ENCODE data around the gene ZFHX2.
"Not testable (repeated sequence)": the region's sequence is repeated elsewhere in the genome, so short reads cannot be mapped to it uniquely, and the experiment has no call there.

ZFHX2 gene

GRCh38 chr14:23544511-23545447 lies 6.8 kb downstream of the ZFHX2 start:
- no peak for DNase-seq (ENCODE audit: extremely low read depth in 1 of 2, low read depth in 1 of 2)

GRCh38 chr14:23543403-23543802 lies 8.2 kb downstream of the ZFHX2 start:
- DNase-seq (ENCODE audit: extremely low read depth in 1 of 2, low read depth in 1 of 2): no peak

GRCh38 chr14:23542261-23542660 lies 9.3 kb downstream of the ZFHX2 start:
- DNase-seq (ENCODE audit: extremely low read depth in 1 of 2, low read depth in 1 of 2): no peak

GRCh38 chr14:23540141-23540469 lies 11.5 kb downstream of the ZFHX2 start:
- DNase-seq (ENCODE audit: extremely low read depth in 1 of 2, low read depth in 1 of 2): no peak

- DNase-seq (ENCODE audit: extremely low read depth in 1 of 2, low read depth in 1 of 2): no peak
Measured at GRCh38 chr14:23539248-23540140, 12.1 kb downstream of the ZFHX2 start.

- no peak for DNase-seq (ENCODE audit: extremely low read depth in 1 of 2, low read depth in 1 of 2)
Measured at GRCh38 chr14:23538785-23539184, 12.8 kb downstream of the ZFHX2 start.

- DNase-seq (ENCODE audit: extremely low read depth in 1 of 2, low read depth in 1 of 2): no peak
Measured at GRCh38 chr14:23538050-23538718, 13.4 kb downstream of the ZFHX2 start.

- DNase-seq (ENCODE audit: extremely low read depth in 1 of 2, low read depth in 1 of 2): no peak
Measured at GRCh38 chr14:23537351-23538049, 14.1 kb downstream of the ZFHX2 start.

- not testable (repeated sequence) for DNase-seq (ENCODE audit: extremely low read depth in 1 of 2, low read depth in 1 of 2)
Measured at GRCh38 chr14:23536906-23537305, 14.7 kb downstream of the ZFHX2 start.

GRCh38 chr14:23536494-23536893 lies 15.1 kb downstream of the ZFHX2 start:
- no peak for DNase-seq (ENCODE audit: extremely low read depth in 1 of 2, low read depth in 1 of 2)

GRCh38 chr14:23535943-23536342 lies 15.6 kb downstream of the ZFHX2 start:
- no peak for DNase-seq (ENCODE audit: extremely low read depth in 1 of 2, low read depth in 1 of 2)

- no peak for DNase-seq (ENCODE audit: extremely low read depth in 1 of 2, low read depth in 1 of 2)
Measured at GRCh38 chr14:23533652-23534435, 17.7 kb downstream of the ZFHX2 start.

- DNase-seq (ENCODE audit: extremely low read depth in 1 of 2, low read depth in 1 of 2): no peak
Measured at GRCh38 chr14:23532658-23533057, 18.9 kb downstream of the ZFHX2 start.

GRCh38 chr14:23531391-23531790 lies 20.2 kb downstream of the ZFHX2 start:
- DNase-seq (ENCODE audit: extremely low read depth in 1 of 2, low read depth in 1 of 2): no peak

GRCh38 chr14:23530375-23531055 lies 21.1 kb downstream of the ZFHX2 start:
- no peak for DNase-seq (ENCODE audit: extremely low read depth in 1 of 2, low read depth in 1 of 2)

GRCh38 chr14:23529016-23529415 lies 22.5 kb downstream of the ZFHX2 start:
- DNase-seq (ENCODE audit: extremely low read depth in 1 of 2, low read depth in 1 of 2): no peak

- DNase-seq (ENCODE audit: extremely low read depth in 1 of 2, low read depth in 1 of 2): no peak
Measured at GRCh38 chr14:23528555-23528954, 23.0 kb downstream of the ZFHX2 start.

- no peak for DNase-seq (ENCODE audit: extremely low read depth in 1 of 2, low read depth in 1 of 2)
Measured at GRCh38 chr14:23525611-23526010, 26.0 kb downstream of the ZFHX2 start.

- DNase-seq (ENCODE audit: extremely low read depth in 1 of 2, low read depth in 1 of 2): no peak
Measured at GRCh38 chr14:23524954-23525353, 26.6 kb downstream of the ZFHX2 start.

All from stimulated activated CD8-positive, alpha-beta memory T cell treated with anti-CD3 and anti-CD28 coated beads, Interleukin-7, amount 100 ng/mL, for 48 hours (primary cell).